ENCODE data around the gene MBNL3. TPM values are rescaled to one million over a fixed set of nuclear protein-coding genes. Genes with fewer than 3 reads are reported as not detected.

The MBNL3 gene
- total RNA-seq, 4 donors from 2014 or later, result 4.6 to 40.8 (median 34.3) TPM

DNA sequence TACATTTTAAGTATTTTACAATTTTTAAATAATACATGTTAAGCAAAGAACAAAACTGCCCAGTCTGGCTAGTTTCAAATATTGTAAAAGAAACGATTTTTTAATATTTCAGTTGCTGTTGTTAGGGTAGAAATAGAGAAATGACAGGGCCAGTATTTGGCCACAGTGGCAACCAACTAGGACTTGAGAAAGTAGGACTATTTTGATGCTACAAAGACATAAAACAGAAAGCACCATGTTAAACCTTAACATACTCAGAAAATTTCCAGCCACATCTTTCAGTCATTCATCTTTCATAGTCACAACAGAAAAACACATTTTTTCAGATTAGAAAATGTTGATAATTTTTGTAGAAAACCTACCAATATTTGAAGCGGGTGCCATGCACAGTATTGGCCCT, 104.5 kb downstream of the MBNL3 start:
- Histone ChIP-seq H3K27me3 (no peaks in the 10 kb centered on the region), H3K9me3 (no peaks in the 10 kb centered on the region), H3K4me3 (no peak overlapping the region), H3K4me1 (no peaks in the 10 kb centered on the region), H3K27ac (no peak overlapping the region), H3K36me3 (no peaks in the 10 kb centered on the region)
- TF ChIP-seq CTCF (IDR thresholded peaks at IDR 0.05) (no peak), EP300 (IDR thresholded peaks at IDR 0.05; ENCODE audit: low read depth) (no peak), POLR2AphosphoS5 (IDR thresholded peaks at IDR 0.05) (no peak), POLR2A (IDR thresholded peaks at IDR 0.05) (no peak)
- WGBS, 2 donors (ENCODE audit: low coverage in 1 of 2), result 72 to 100% methylated on average over 1 to 2 of the region's 2 CpGs
- in situ Hi-C loops (cut with MboI; ENCODE audit: low pct_ligation_motif_present in 1 of 4, low pct_unique_long_range_greater_than_20kb in 1 of 4, low sequenced_read_pairs in 3 of 4) (no loop called here), intact Hi-C loops (cut with DNase I; ENCODE audit: low total_unique reads) (no loop called here)
- DNase-seq, result no peak

DNA sequence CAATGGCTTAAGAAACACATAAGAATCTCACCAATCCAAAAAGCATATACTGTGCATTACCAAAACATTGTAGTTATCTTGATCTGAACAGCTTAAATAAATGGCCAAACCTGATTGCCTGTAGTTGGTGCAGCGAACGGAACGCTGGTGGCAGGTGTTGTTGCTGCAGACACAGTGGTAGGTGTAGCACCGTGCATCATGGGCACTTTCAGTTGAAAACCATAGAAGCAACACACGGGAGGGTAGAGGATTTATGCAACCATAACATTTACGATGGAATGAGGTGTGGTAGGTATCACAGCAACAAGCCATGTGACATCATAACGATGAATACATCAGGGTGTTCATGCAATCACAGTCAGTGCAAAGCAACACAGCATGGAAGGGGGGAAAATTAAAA, 106.8 kb downstream of the MBNL3 start:
- DNase-seq, result no peak
- H3K4me1 ChIP-seq, result no peaks in the 10 kb centered on the region
- 81% methylated on average over 7 of the region's 7 CpGs; no CpG with 5 or more reads in 1 of the 2 donors for WGBS, 2 donors (ENCODE audit: low coverage in 1 of 2)
- intact Hi-C loops (cut with DNase I; ENCODE audit: low total_unique reads) (no loop called here), in situ Hi-C loops (cut with MboI; ENCODE audit: low pct_ligation_motif_present in 1 of 4, low pct_unique_long_range_greater_than_20kb in 1 of 4, low sequenced_read_pairs in 3 of 4) (no loop called here)
- TF ChIP-seq EP300 (IDR thresholded peaks at IDR 0.05; ENCODE audit: low read depth) (no peak), CTCF (IDR thresholded peaks at IDR 0.05) (no peak), POLR2A (IDR thresholded peaks at IDR 0.05) (no peak), POLR2AphosphoS5 (IDR thresholded peaks at IDR 0.05) (no peak)
- no peak overlapping the region for H3K27ac ChIP-seq
- no peaks in the 10 kb centered on the region for H3K36me3 ChIP-seq
- H3K4me3 ChIP-seq, result no peak overlapping the region
- H3K27me3 ChIP-seq, result no peaks in the 10 kb centered on the region
- no peaks in the 10 kb centered on the region for H3K9me3 ChIP-seq

- Histone ChIP-seq H3K27ac (no peak overlapping the region), H3K27me3 (no peaks in the 10 kb centered on the region), H3K4me3 (no peak overlapping the region), H3K4me1 (no peaks in the 10 kb centered on the region), H3K36me3 (no peaks in the 10 kb centered on the region), H3K9me3 (no peaks in the 10 kb centered on the region)
- no peak for DNase-seq
- intact Hi-C loops (cut with DNase I; ENCODE audit: low total_unique reads), result no loop called here
- TF ChIP-seq CTCF (IDR thresholded peaks at IDR 0.05) (no peak), EP300 (IDR thresholded peaks at IDR 0.05; ENCODE audit: low read depth) (no peak), POLR2A (IDR thresholded peaks at IDR 0.05) (no peak), POLR2AphosphoS5 (IDR thresholded peaks at IDR 0.05) (no peak)
- in situ Hi-C loops (cut with MboI; ENCODE audit: low pct_ligation_motif_present in 1 of 4, low pct_unique_long_range_greater_than_20kb in 1 of 4, low sequenced_read_pairs in 3 of 4), result no loop called here
- WGBS, 2 donors (ENCODE audit: low coverage in 1 of 2), result 71 to 83% methylated on average over 2 of the region's 2 CpGs
Measured at GRCh38 chrX:132378281-132378680, 110.6 kb downstream of the MBNL3 start.

DNA sequence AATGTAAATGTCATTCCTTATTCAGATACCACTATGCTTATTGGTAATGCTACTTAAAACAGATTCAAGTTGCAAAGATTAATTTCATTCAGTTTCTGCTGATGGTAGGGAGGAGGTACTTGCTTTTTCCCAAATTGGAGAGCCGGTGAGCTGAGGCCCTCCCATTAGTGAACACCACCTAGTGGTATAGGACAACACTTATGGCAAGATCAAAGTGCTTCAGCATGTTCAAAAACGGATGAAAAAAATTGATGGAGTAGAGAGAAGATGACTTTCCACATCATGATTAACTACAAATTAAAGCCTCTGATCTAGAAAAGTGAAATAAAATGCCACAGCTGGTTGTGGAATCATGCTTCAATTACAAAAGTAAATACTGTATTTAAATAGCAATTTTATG, 112.9 kb downstream of the MBNL3 start:
- in situ Hi-C loops (cut with MboI; ENCODE audit: low pct_ligation_motif_present in 1 of 4, low pct_unique_long_range_greater_than_20kb in 1 of 4, low sequenced_read_pairs in 3 of 4), result no loop called here
- TF ChIP-seq POLR2A (IDR thresholded peaks at IDR 0.05) (no peak), POLR2AphosphoS5 (IDR thresholded peaks at IDR 0.05) (no peak), CTCF (IDR thresholded peaks at IDR 0.05) (no peak), EP300 (IDR thresholded peaks at IDR 0.05; ENCODE audit: low read depth) (no peak)
- intact Hi-C loops (cut with DNase I; ENCODE audit: low total_unique reads), result no loop called here

More for the DNA sequence above, 112.9 kb downstream of the MBNL3 start:
- no peaks in the 10 kb centered on the region for H3K27me3 ChIP-seq
- no peaks in the 10 kb centered on the region for H3K4me1 ChIP-seq
- DNase-seq, result no peak
- H3K36me3 ChIP-seq, result no peaks in the 10 kb centered on the region
- 47 to 70% methylated on average over 2 of the region's 2 CpGs for WGBS, 2 donors (ENCODE audit: low coverage in 1 of 2)
- H3K4me3 ChIP-seq, result no peak overlapping the region
- H3K9me3 ChIP-seq, result no peaks in the 10 kb centered on the region
- H3K27ac ChIP-seq, result no peak overlapping the region
